Smooth muscle cell (in vitro differentiated cells): ENCODE measurements around the gene KISS1R. TPM values are rescaled to one million over a fixed set of nuclear protein-coding genes. Genes with fewer than 3 reads are reported as not detected.

ENCODE experiments used
- DNase-seq: peaks from one replicate; lab custom pipeline; 2025; ENCODE audit not compliant: unreplicated experiment; lab: John Stamatoyannopoulos, UW
- H2AFZ ChIP-seq: fragments of 200-600 bp; sonication (generic); 2 replicates; pipeline ENCODE4 v1.6.0; 2016; ENCODE audit warnings: antibody characterized with exemption, low read depth, mild to moderate bottlenecking
- H3F3A ChIP-seq: fragments of 200-600 bp; sonication (generic); 2 replicates; pipeline ENCODE4 v1.6.0; 2017; ENCODE audit warnings: antibody characterized with exemption, low read depth
- H3K27ac ChIP-seq: fragments of 200-600 bp; sonication (generic); 2 replicates; pipeline ENCODE4 v1.5.1; 2016; ENCODE audit warnings: low read depth, mild to moderate bottlenecking
- H3K27me3 ChIP-seq: fragments of 200-600 bp; sonication (generic); 2 replicates; pipeline ENCODE4 v1.6.1; 2016; ENCODE audit warnings: low read depth, mild to moderate bottlenecking
- H3K36me3 ChIP-seq: fragments of 200-600 bp; sonication (generic); 2 replicates; pipeline ENCODE4 v1.5.1; 2016; ENCODE audit warnings: low read depth
- H3K4me1 ChIP-seq: fragments of 200-600 bp; sonication (generic); 2 replicates; pipeline ENCODE4 v1.5.1; 2016; ENCODE audit warnings: low read depth
- H3K4me2 ChIP-seq: fragments of 200-600 bp; sonication (generic); 2 replicates; pipeline ENCODE4 v1.6.0; 2016; ENCODE audit warnings: mild to moderate bottlenecking
- H3K4me3 ChIP-seq: fragments of 200-600 bp; sonication (generic); 2 replicates; pipeline ENCODE4 v1.5.1; 2016; ENCODE audit warnings: mild to moderate bottlenecking
- H3K79me2 ChIP-seq: fragments of 200-600 bp; sonication (generic); 2 replicates; pipeline ENCODE4 v1.6.0; 2016; ENCODE audit warnings: low read depth, mild to moderate bottlenecking
- H3K9ac ChIP-seq: fragments of 200-600 bp; sonication (generic); 2 replicates; pipeline ENCODE4 v1.6.0; 2016; ENCODE audit warnings: low read depth
- H3K9me3 ChIP-seq: fragments of 200-600 bp; sonication (generic); replicated peaks from 2 replicates; pipeline ENCODE4 v1.5.1; 2016; ENCODE audit warnings: low read depth
- H4K20me1 ChIP-seq: fragments of 200-600 bp; sonication (generic); 2 replicates; pipeline ENCODE4 v1.6.0; 2016; ENCODE audit warnings: low read depth
- CTCF ChIP-seq: fragments of 200-600 bp; sonication (generic); IDR thresholded peaks from 2 replicates; pipeline ENCODE4 v1.5.1; 2017; ENCODE audit warnings: borderline replicate concordance, mild to moderate bottlenecking, antibody characterized with exemption; ENCODE audit not compliant: insufficient read depth, poor library complexity, severe bottlenecking
- WGBS: methylation state at CpG from one replicate; pipeline ENCODE4 v1.1.7; 2016; ENCODE audit warnings: low lambda C conversion rate; 5-methylcytosine and 5-hydroxymethylcytosine counted together
- polyA plus RNA-seq: library from polyadenylated mRNA; unstranded; fragments of >200 nt; fragmentation: Nextera tagmentation; extraction: Ambion mirVana; gene quantifications from 2 replicates; pipeline ENCODE4 v1.2.1, GENCODE V29; 2016
- total RNA-seq: library from RNA; depleted of rRNA; stranded (reverse); fragments of >200 nt; gene quantifications from 2 replicates; pipeline ENCODE4 v1.2.3, GENCODE V29; 2014

The KISS1R gene
- total and polyA plus RNA-seq, 2 experiments from 2014 or later, result 0.61 TPM; not detected in 1

GRCh38 chr19:883661-884211, 33.4 kb upstream of the KISS1R start:
- no peak for DNase-seq
- H3K9ac ChIP-seq, result no peak overlapping the region

DNA sequence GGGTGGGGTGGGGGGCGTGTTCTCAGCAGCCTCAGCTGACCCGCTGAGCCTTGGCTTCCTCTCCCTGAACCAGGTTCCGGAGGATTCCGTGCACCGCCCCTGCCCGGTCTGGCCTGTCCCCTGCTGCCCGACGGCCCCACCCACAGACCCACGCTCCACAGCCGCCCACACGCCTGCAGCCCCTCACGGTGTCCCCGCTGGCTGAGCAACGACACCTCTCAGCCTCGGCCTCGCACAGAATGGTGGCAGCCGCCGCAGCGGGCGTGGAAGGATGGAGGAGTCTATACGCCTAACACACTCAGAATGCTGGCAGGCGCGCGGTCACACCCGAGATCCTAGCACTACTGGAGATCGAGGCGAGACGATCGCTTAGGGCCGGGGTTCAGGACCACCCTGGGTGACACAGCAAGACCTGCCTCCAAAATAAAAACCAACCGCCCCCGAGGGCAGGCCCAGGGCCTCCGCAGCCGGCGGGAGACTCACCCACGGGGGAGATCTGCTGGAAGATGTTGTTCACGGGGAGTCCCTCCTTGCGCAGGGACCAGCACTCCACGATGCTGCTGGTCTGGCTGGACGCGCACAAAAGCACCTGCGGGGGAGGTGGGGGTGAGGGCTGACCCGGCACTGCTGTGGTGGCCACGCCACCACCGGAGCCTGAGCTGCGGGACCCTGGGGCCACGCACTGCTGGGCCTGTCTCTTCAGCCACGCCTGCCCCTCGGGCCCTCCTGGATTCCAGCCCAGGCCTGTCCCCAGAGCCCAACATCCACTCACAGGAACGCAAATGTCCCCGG, 32.5 kb upstream of the KISS1R start:
- H3K36me3 ChIP-seq, result no peaks in the 10 kb centered on the region

More at GRCh38 chr19:883661-884211, 33.4 kb upstream of the KISS1R start:
- 59% methylated on average over 15 of the region's 22 CpGs for WGBS
- Histone ChIP-seq H2AFZ (no peak overlapping the region), H3K4me2 (no peak overlapping the region), H3K79me2 (no peaks in the 10 kb centered on the region), H3K36me3 (no peaks in the 10 kb centered on the region), H3F3A (no peaks in the 10 kb centered on the region), H3K27me3 (no peaks in the 10 kb centered on the region), H3K4me1 (no peaks in the 10 kb centered on the region), H3K9me3 (no peaks in the 10 kb centered on the region), H4K20me1 (peaks cover 75% of the 10 kb centered on the region), H3K4me3 (no peak overlapping the region), H3K27ac (no peak overlapping the region)
- TF ChIP-seq CTCF, result peak; percentile 12

GRCh38 chr19:885536-886224, 31.5 kb upstream of the KISS1R start:
- Histone ChIP-seq H3F3A (no peaks in the 10 kb centered on the region), H3K36me3 (no peaks in the 10 kb centered on the region), H2AFZ (no peak overlapping the region), H3K4me1 (no peaks in the 10 kb centered on the region), H4K20me1 (peaks cover 67% of the 10 kb centered on the region), H3K9me3 (no peaks in the 10 kb centered on the region), H3K4me3 (no peak overlapping the region), H3K9ac (no peak overlapping the region), H3K27me3 (no peaks in the 10 kb centered on the region), H3K27ac (no peak overlapping the region), H3K79me2 (peaks cover 2% of the 10 kb centered on the region), H3K4me2 (no peak overlapping the region)
- no peak for TF ChIP-seq CTCF
- 97% methylated on average over 57 of the region's 64 CpGs for WGBS
- no peak for DNase-seq

More for the DNA sequence above, 32.5 kb upstream of the KISS1R start:
- H3K27ac ChIP-seq, result no peak overlapping the region
- H3K9me3 ChIP-seq, result no peaks in the 10 kb centered on the region
- H3K4me2 ChIP-seq, result no peak overlapping the region
- no peaks in the 10 kb centered on the region for H3K27me3 ChIP-seq
- H3K4me3 ChIP-seq, result no peak overlapping the region
- H2AFZ ChIP-seq, result no peak overlapping the region
- TF ChIP-seq CTCF, result no peak
- H4K20me1 ChIP-seq, result peaks cover 71% of the 10 kb centered on the region
- H3F3A ChIP-seq, result no peaks in the 10 kb centered on the region
- no peaks in the 10 kb centered on the region for H3K4me1 ChIP-seq
- WGBS, result 92% methylated on average over 39 of the region's 51 CpGs
- no peaks in the 10 kb centered on the region for H3K79me2 ChIP-seq
- no peak for DNase-seq
- H3K9ac ChIP-seq, result no peak overlapping the region
